ENCODE results near the gene PDLIM7.

The PDLIM7 gene

DNA sequence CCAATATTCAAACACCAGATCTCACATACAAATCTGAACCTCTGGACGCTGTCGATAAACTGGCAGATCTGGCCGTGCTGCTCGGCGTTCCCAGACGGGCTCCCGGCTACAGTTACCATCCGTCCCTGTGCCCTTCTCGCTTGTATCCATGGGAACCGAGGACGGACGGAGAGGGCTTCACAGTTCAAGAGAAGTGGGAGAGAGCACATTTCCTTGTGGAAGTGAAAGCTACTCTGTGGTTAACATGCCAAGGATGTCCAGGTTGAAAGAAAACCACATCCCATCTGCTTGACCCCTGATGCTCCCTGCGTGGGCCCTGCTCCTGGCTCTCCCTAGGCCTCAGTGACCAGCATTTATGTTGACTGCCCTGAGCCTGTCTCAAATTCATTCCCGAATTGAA is 17.6 kb downstream of the PDLIM7 start:
- no peaks in the 10 kb centered on the region for H3K36me3 ChIP-seq (replicated peaks; ENCODE audit: insufficient read depth, low read length)
- no peak overlapping the region for H2AFZ ChIP-seq (ENCODE audit: low read length)
- no peaks in the 10 kb centered on the region for H4K20me1 ChIP-seq (ENCODE audit: insufficient read depth, low read length)
- no peak for DNase-seq
- H3K27me3 ChIP-seq (replicated peaks; ENCODE audit: insufficient read depth, low read length) = peaks cover 2% of the 10 kb centered on the region
- H3K4me3 ChIP-seq (ENCODE audit: low read length) = no peak overlapping the region
- H3K4me1 ChIP-seq (ENCODE audit: low read length) = no peaks in the 10 kb centered on the region
- H3K9me3 ChIP-seq (replicated peaks; ENCODE audit: insufficient read depth, low read length) = no peaks in the 10 kb centered on the region
- no peak overlapping the region for H3K4me2 ChIP-seq (ENCODE audit: low read depth, low read length)
- TF ChIP-seq, protein P1, sequence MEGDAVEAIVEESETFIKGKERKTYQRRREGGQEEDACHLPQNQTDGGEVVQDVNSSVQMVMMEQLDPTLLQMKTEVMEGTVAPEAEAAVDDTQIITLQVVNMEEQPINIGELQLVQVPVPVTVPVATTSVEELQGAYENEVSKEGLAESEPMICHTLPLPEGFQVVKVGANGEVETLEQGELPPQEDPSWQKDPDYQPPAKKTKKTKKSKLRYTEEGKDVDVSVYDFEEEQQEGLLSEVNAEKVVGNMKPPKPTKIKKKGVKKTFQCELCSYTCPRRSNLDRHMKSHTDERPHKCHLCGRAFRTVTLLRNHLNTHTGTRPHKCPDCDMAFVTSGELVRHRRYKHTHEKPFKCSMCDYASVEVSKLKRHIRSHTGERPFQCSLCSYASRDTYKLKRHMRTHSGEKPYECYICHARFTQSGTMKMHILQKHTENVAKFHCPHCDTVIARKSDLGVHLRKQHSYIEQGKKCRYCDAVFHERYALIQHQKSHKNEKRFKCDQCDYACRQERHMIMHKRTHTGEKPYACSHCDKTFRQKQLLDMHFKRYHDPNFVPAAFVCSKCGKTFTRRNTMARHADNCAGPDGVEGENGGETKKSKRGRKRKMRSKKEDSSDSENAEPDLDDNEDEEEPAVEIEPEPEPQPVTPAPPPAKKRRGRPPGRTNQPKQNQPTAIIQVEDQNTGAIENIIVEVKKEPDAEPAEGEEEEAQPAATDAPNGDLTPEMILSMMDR (IDR thresholded peaks at IDR 0.05; ENCODE audit: low read length) = no peak
- TF ChIP-seq EZH2 (optimal IDR thresholded peaks at IDR 0.05; ENCODE audit: low read depth, low read length) = no peak
- H3K79me2 ChIP-seq (ENCODE audit: low read length) = no peaks in the 10 kb centered on the region
- H3K9me2 ChIP-seq (replicated peaks; ENCODE audit: insufficient read depth, low read length) = no peaks in the 10 kb centered on the region
- H3K9ac ChIP-seq (ENCODE audit: low read length) = no peak overlapping the region
- H3K27ac ChIP-seq (ENCODE audit: low read length) = no peak overlapping the region
- no peaks in the 10 kb centered on the region for H3F3A ChIP-seq (ENCODE audit: insufficient read depth, low read length)

- no peak overlapping the region for H2AFZ ChIP-seq (ENCODE audit: low read length)
Observed at GRCh38 chr5:177478711-177479646, 18.4 kb downstream of the PDLIM7 start.

GRCh38 chr5:177477701-177478477 is 19.5 kb downstream of the PDLIM7 start:
- H3K9ac ChIP-seq (ENCODE audit: low read length) = no peak overlapping the region
- no peaks in the 10 kb centered on the region for H3K4me1 ChIP-seq (ENCODE audit: low read length)
- no peak overlapping the region for H2AFZ ChIP-seq (ENCODE audit: low read length)
- DNase-seq = no peak
- H3K79me2 ChIP-seq (ENCODE audit: low read length) = no peaks in the 10 kb centered on the region
- H3K9me2 ChIP-seq (replicated peaks; ENCODE audit: insufficient read depth, low read length) = no peaks in the 10 kb centered on the region
- TF ChIP-seq, protein P1 (IDR thresholded peaks at IDR 0.05; ENCODE audit: low read length) = no peak
- no peak for TF ChIP-seq EZH2 (optimal IDR thresholded peaks at IDR 0.05; ENCODE audit: low read depth, low read length)
- TF ChIP-seq EZH2phosphoT487 (IDR thresholded peaks at IDR 0.05; ENCODE audit: low read length) = no peak
- H3K36me3 ChIP-seq (replicated peaks; ENCODE audit: insufficient read depth, low read length) = no peaks in the 10 kb centered on the region
- no peak overlapping the region for H3K4me3 ChIP-seq (ENCODE audit: low read length)
- peaks cover 12% of the 10 kb centered on the region for H3K27me3 ChIP-seq (replicated peaks; ENCODE audit: insufficient read depth, low read length)
- H4K20me1 ChIP-seq (ENCODE audit: insufficient read depth, low read length) = no peaks in the 10 kb centered on the region
- no peaks in the 10 kb centered on the region for H3F3A ChIP-seq (ENCODE audit: insufficient read depth, low read length)
- no peak overlapping the region for H3K4me2 ChIP-seq (ENCODE audit: low read depth, low read length)
- no peak overlapping the region for H3K27ac ChIP-seq (ENCODE audit: low read length)
- H3K9me3 ChIP-seq (replicated peaks; ENCODE audit: insufficient read depth, low read length) = no peaks in the 10 kb centered on the region

More at GRCh38 chr5:177478711-177479646, 18.4 kb downstream of the PDLIM7 start:
- Histone ChIP-seq H4K20me1 (ENCODE audit: insufficient read depth, low read length) (no peaks in the 10 kb centered on the region), H3K36me3 (replicated peaks; ENCODE audit: insufficient read depth, low read length) (no peaks in the 10 kb centered on the region), H3F3A (ENCODE audit: insufficient read depth, low read length) (no peaks in the 10 kb centered on the region), H3K9me2 (replicated peaks; ENCODE audit: insufficient read depth, low read length) (no peaks in the 10 kb centered on the region), H3K9ac (ENCODE audit: low read length) (no peak overlapping the region), H3K9me3 (replicated peaks; ENCODE audit: insufficient read depth, low read length) (no peaks in the 10 kb centered on the region), H3K79me2 (ENCODE audit: low read length) (no peaks in the 10 kb centered on the region), H3K4me3 (ENCODE audit: low read length) (no peak overlapping the region), H3K4me1 (ENCODE audit: low read length) (no peaks in the 10 kb centered on the region), H3K27me3 (replicated peaks; ENCODE audit: insufficient read depth, low read length) (peaks cover 10% of the 10 kb centered on the region), H3K4me2 (ENCODE audit: low read depth, low read length) (no peak overlapping the region), H3K27ac (ENCODE audit: low read length) (no peak overlapping the region)
- no peak for TF ChIP-seq EZH2phosphoT487 (IDR thresholded peaks at IDR 0.05; ENCODE audit: low read length)
- TF ChIP-seq, protein P1 (IDR thresholded peaks at IDR 0.05; ENCODE audit: low read length) = no peak
- no peak for TF ChIP-seq EZH2 (optimal IDR thresholded peaks at IDR 0.05; ENCODE audit: low read depth, low read length)
- DNase-seq = no peak

Measured in MM.1S (cell line).